HG03064 (cell line): ENCODE data around the gene ABCD1.

Source experiments
- ATAC-seq: cut with Tn5 transposase; IDR thresholded peaks from one replicate; pipeline ENCODE4 v1.9.1; 2021; ENCODE audit warnings: low read depth; ENCODE audit not compliant: unreplicated experiment

Gene ABCD1

GRCh38 chrX:153770601-153771414 lies 46.2 kb downstream of the ABCD1 start:
- no peak for ATAC-seq

DNA sequence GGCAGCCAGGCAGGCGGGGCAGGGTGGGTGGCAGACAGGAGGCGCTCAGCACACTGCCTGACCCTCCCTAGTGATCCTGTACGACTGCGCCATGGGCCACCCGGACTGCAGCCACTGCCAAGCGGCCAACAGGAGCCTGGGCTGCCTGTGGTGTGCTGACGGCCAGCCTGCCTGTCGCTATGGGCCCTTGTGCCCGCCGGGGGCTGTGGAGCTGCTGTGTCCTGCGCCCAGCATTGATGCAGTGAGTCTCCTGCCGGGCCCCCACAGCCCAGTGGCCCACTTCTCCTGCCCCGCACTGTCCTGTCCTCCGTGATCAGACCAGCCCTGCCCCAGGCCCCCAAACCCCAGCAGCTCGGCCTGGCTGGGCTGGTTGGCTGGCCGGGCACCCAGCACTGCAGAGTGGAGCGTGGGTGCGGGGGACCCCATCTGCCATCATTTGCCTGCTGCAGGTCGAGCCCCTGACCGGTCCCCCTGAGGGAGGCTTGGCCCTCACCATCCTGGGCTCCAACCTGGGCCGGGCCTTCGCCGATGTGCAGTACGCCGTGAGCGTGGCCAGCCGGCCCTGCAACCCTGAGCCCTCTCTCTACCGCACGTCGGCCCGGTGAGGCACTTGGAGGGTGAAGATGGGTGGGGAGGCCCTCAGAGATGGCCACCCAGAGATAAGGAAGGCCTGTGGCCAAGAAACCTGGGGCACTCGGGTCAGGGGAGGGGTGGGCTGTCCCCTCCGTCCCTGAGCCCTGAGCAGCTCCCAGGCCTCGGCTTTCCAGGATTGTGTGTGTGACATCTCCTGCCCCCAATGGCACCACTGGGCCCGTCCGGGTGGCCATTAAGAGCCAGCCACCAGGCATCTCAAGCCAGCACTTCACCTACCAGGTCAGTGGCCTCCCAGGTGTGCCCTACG lies 47.0 kb downstream of the ABCD1 start:
- no peak for ATAC-seq

GRCh38 chrX:153772316-153773217 lies 47.9 kb downstream of the ABCD1 start:
- no peak for ATAC-seq

- ATAC-seq = no peak
These were observed 48.6 kb downstream of the ABCD1 start for GRCh38 chrX:153773218-153773611.

GRCh38 chrX:153773741-153774575 lies 49.3 kb downstream of the ABCD1 start:
- ATAC-seq = no peak

GRCh38 chrX:153774576-153775292 lies 50.1 kb downstream of the ABCD1 start:
- no peak for ATAC-seq

DNA sequence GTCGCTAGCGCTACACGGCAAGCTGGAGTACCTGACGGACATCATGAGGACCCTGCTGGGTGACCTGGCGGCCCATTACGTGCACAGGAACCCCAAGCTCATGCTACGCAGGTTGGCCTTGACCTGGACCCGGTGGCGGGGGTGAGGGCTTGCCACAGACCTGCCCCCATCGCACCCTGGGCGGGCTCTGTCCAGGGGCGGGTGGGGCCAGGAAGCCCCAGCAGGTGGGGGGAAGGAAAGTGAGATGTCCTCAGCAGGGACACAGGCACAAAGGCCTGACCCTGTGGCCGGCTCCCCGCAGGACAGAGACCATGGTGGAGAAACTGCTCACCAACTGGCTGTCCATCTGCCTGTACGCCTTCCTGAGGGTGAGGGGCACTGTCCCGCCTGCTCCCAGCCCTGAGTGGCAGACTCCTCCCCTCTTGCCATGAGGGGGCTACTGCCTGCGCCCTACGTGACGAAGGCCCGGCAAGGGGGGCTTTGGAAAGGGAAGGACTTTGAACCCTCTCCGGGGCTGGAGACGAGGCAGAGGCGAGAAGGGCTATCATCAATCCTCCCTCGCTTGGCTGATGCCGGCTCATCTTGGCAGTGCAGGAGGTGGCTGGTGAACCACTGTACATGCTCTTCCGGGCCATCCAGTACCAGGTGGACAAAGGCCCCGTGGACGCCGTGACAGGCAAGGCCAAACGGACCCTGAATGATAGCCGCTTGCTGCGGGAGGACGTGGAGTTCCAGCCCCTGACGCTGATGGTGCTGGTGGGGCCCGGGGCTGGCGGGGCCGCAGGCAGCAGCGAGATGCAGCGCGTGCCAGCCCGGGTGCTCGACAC lies 50.9 kb downstream of the ABCD1 start:
- no peak for ATAC-seq

- ATAC-seq = no peak
These were observed 51.5 kb downstream of the ABCD1 start for GRCh38 chrX:153776120-153776599.

DNA sequence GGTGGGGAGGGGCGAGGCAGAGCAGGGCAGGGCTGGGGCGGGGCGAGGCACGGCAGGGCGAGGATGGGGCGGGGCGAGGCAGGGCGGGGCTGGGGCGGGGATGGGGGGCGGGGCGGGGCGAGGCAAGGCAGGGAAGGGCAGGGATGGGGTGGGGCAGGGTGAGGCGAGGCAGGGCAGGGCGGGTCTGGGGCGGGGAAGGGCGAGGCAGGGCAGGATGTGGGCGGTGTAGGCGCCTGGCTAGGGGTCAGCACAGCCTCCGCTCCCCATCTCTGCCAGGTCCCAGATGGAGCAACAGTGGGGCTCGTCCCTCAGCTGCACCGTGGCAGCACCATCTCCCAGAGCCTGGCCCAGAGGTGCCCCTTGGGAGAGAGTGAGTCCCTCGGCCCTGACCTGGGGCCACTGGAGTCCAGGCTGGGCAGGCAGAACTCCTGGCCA lies 52.0 kb downstream of the ABCD1 start:
- no peak for ATAC-seq

GRCh38 chrX:153777261-153778090 lies 52.8 kb downstream of the ABCD1 start:
- ATAC-seq = no peak

DNA sequence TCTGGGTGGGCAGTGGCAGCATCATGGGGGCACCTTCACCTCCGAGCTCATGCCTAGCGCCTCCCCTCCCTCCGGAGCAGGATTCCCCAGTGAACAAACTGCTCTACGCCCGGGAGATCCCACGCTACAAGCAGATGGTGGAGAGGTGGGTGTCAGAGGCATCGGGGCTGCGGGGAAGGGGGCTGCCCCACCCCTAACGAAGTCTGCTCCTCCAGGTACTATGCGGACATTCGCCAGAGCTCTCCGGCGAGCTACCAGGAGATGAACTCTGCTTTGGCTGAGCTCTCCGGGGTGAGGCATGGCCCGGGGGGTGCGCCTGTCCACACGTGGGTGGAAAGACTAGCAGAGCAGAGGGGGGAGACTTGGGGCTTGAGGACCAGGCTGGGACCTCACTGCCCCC lies 53.5 kb downstream of the ABCD1 start:
- ATAC-seq = no peak

GRCh38 chrX:153778684-153779101 lies 54.0 kb downstream of the ABCD1 start:
- no peak for ATAC-seq

GRCh38 chrX:153779891-153780677 lies 55.4 kb downstream of the ABCD1 start:
- no peak for ATAC-seq

GRCh38 chrX:153780678-153781427 lies 56.2 kb downstream of the ABCD1 start, which contains the start of gene SRPK3:
TSS of gene SRPK3 (plus strand) at chrX:153781041. CDS start at chrX:153781087, 46 bp downstream.
- ATAC-seq = no peak

DNA sequence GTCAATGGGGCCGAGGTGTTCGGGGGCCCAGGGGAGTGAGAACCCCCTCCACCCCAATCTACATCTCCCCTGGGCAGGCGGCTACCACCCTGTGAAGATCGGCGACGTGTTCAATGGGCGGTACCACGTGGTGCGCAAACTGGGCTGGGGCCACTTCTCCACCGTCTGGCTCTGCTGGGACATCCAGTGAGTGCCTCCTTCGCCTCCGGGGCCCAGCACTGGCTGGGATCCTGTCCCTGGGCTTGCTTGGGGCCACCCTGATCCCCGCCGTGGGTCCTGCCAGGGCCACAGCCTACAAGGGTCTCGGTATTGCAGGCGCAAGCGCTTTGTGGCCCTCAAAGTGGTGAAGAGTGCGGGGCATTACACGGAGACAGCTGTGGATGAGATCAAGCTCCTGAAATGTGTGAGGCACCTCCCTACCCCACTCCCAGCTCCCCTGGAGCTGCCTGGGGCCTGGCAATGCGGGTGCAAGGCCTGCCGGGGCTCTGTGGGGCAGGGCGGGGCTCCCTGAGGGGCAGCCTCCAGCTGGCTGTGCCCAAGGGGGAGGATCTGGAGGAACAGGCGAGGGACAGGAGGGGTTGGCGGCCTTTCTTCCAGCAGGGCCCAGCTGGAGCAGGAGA lies 56.9 kb downstream of the ABCD1 start:
- no peak for ATAC-seq
